Glomerular visceral epithelial cell (primary cell): Measurements from ENCODE around the gene FNDC1.
"Not testable (repeated sequence)": the region's sequence is repeated elsewhere in the genome, so short reads cannot be mapped to it uniquely, and the experiment has no call there.

Source experiments
- DNase-seq: peaks from one replicate; pipeline ENCODE4 v3.0.0-alpha.2; 2016; ENCODE audit errors: extremely low spot score

Gene FNDC1

GRCh38 chr6:159259441-159260125 lies 90.4 kb downstream of the FNDC1 start:
- DNase-seq, result no peak

GRCh38 chr6:159260208-159260607 lies 91.0 kb downstream of the FNDC1 start:
- DNase-seq, result no peak

GRCh38 chr6:159261995-159262394 lies 92.8 kb downstream of the FNDC1 start:
- DNase-seq, result no peak

- DNase-seq, result no peak
Measured at GRCh38 chr6:159262586-159262985, 93.4 kb downstream of the FNDC1 start.

- DNase-seq, result peak; percentile 18
Measured at GRCh38 chr6:159267165-159267564, 98.0 kb downstream of the FNDC1 start.

- DNase-seq, result no peak
Measured at GRCh38 chr6:159268511-159268910, 99.3 kb downstream of the FNDC1 start.

GRCh38 chr6:159271257-159271656 lies 102.1 kb downstream of the FNDC1 start:
- DNase-seq, result no peak

GRCh38 chr6:159278626-159279025 lies 109.4 kb downstream of the FNDC1 start:
- DNase-seq, result no peak

GRCh38 chr6:159279790-159280277 lies 110.6 kb downstream of the FNDC1 start:
- DNase-seq, result no peak

GRCh38 chr6:159282421-159282820 lies 113.2 kb downstream of the FNDC1 start:
- DNase-seq, result no peak

- DNase-seq, result not testable (repeated sequence)
Measured at GRCh38 chr6:159284661-159285060, 115.5 kb downstream of the FNDC1 start.

- DNase-seq, result no peak
Measured at GRCh38 chr6:159298840-159299239, 129.6 kb downstream of the FNDC1 start.

- DNase-seq, result no peak
Measured at GRCh38 chr6:159299566-159299965, 130.4 kb downstream of the FNDC1 start.

- DNase-seq, result no peak
Measured at GRCh38 chr6:159301277-159301676, 132.1 kb downstream of the FNDC1 start.

GRCh38 chr6:159301810-159302593 lies 132.8 kb downstream of the FNDC1 start:
- no peak for DNase-seq

GRCh38 chr6:159302594-159302992 lies 133.4 kb downstream of the FNDC1 start:
- no peak for DNase-seq

- DNase-seq, result no peak
Measured at GRCh38 chr6:159303159-159303558, 134.0 kb downstream of the FNDC1 start.

GRCh38 chr6:159303784-159304183 lies 134.6 kb downstream of the FNDC1 start:
- DNase-seq, result no peak

GRCh38 chr6:159304641-159305040 lies 135.4 kb downstream of the FNDC1 start:
- no peak for DNase-seq

GRCh38 chr6:159305159-159305558 lies 136.0 kb downstream of the FNDC1 start:
- DNase-seq, result no peak

GRCh38 chr6:159305804-159306537 lies 136.8 kb downstream of the FNDC1 start:
- no peak for DNase-seq

GRCh38 chr6:159307246-159307790 lies 138.1 kb downstream of the FNDC1 start:
- DNase-seq, result no peak
